ENCODE results near the gene RSU1.

Gene RSU1

DNA sequence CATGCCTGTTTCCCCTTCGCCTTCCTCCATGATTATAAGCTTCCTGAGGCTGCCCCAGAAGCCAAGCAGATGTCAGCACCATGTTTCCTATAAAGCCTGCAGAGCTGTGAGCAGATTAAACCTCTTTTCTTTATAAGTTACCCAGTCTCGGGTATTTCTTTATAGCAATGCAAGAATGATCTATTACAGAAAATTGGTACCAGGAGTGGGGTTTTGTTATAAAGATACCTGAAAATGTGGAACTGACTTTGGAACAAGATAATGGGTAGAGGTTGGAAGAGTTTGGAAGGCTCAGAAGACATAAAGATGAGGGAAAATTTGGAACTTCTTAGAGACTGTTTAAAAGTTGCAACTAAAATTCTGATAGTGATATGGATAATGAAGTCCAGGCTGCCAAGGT, 4.8 kb upstream of the RSU1 start:
- no peak for DNase-seq (ENCODE audit: low read depth)

DNA sequence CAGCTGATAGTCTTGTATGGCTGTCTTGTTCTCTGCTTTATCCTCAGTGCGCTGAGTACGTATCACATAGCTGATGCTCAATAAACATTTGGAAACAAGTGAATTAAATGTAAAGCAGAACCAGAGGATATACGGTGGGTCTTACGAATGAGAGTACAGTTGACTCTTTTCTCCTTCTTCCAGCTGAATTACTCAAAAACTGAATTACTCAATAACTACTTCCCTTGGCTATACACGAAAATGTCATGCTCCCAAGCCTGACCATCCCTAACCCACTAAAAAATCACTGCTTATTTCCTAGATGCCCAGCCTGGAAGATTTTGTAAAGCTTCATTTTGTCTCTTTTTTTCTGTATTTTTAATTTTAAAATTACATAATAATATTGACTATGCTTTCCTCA, 3.2 kb upstream of the RSU1 start:
- DNase-seq (ENCODE audit: low read depth) = no peak

DNA sequence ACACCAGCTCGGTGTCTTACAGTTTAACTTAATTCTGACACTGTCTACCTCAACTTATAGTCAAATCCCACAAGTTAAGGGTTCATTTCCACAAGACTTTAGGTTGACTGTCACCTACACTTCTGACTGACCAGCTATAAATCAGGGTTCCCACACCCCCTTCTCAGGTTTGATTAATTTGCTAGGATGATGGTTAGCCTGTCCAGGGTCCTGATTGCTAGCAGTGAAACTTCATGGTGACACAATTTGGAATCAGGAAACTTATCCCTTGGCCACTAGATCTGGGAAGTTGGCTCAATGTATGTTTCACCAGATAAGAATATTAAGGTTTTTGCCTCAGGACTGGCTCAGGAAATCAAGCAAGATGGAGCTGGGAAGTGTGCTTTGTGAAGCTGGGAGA, 2.8 kb upstream of the RSU1 start:
- no peak for DNase-seq (ENCODE audit: low read depth)

DNA sequence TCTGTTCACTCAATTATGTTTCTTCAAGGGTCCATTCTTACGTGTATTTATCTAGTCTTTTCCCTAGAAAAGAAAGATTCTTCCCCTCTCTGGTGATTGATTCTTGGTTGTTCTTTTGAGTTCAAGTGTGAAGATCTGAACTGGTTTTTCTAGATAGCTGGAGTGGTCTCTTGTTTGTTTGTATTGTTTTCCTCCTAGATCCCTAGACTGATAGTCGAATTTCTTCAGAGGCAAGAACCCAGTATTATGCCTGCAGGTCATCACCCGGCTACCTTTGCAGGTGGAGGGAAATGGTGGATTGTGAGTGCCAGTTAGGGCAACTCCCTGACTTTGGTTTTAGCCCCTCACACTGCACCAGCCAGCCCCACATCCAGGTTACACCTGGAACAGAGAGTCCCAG, 2.2 kb upstream of the RSU1 start:
- no peak for DNase-seq (ENCODE audit: low read depth)

DNA sequence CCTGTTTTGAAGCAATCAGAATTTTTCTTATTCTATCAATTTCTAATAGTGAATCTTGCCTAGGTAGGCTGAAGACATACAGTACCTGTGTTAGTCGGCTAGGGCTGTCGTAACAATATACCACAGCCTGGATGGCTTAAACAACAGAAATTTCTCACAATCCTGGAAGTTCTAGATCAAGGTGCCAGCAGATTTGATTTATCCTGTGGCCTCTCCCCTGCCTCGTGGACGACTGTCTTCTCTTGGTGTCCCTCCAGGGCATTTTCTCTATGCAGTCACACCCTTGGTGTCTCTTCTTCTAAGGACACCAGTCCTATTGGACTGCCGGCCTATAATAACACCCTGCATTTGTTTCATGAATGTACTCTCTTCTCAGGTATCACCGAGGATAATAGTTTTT, 1.8 kb upstream of the RSU1 start:
- no peak for DNase-seq (ENCODE audit: low read depth)

DNA sequence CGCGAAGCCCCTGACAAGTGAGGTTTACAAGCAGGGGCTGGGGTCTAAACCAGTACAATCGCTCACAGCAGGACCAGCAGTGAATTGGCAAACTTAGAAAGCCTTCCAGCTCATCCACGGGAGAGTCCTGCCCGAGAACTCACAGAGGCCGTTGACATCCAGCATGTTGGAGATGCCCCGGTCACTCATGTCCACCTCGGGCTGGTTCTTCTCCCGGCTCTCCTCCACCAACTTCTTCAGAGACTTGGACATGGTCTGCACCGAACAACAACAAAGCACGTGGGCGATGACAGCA, 447 bp downstream of the RSU1 start:
- DNase-seq (ENCODE audit: low read depth) = no peak

DNA sequence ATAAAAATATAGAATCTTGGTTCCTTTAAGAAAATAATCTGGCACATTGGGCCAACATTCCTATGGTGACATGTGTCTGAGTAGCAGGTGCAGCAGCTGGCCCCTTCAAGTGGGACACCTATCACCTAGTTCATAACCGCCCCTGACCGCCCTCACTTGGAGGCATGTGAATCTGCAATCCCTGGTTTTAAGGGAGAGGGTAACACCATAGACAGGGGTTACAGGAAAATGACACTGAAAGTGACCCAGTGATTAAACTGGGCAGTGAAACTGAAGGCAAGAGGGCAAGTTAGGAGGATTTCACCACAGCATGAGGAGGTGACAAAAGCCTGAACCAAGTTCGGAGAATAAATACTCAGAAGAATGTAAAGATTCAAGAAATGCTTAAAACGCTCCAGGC, 1.1 kb downstream of the RSU1 start:
- no peak for DNase-seq (ENCODE audit: low read depth)

DNA sequence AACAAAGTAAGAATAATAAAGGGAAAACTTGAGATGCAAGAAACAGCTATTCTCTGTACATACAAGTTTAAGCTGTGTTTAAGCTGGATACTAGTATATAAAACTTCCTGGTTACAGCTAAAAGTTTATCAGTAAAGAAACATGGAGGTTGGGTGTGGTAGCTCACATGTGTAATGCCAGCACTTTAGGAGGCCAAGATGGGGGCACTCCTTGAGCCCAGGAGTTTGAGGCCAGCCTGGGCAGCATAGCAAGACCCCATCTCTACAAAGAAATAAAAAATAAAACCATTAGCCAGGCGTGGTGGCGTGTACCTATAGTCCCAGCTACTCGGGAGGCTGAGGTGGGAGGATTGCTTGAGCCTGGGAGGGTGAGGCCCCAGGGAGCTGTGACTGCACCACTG, 3.2 kb downstream of the RSU1 start:
- DNase-seq (ENCODE audit: low read depth) = no peak

DNA sequence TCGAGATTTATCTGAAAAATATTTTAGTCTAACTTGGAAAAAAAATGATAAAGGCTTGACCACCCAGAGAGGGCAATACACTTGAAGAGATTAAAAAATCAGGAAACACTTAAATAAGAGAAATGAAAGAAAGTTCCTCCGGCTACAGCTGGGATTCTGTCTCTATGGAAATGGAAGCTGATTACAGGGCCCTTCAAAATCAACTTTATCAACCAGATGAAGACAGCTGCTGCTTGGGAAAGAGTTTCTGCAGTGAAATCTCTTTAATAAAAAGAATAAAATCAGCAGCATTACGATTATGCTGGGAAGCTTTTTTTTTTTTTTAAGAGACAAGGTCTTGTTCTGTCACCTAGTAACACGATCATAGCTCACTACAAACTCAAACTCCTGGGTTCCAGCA, 4.5 kb downstream of the RSU1 start:
- DNase-seq (ENCODE audit: low read depth) = no peak

DNA sequence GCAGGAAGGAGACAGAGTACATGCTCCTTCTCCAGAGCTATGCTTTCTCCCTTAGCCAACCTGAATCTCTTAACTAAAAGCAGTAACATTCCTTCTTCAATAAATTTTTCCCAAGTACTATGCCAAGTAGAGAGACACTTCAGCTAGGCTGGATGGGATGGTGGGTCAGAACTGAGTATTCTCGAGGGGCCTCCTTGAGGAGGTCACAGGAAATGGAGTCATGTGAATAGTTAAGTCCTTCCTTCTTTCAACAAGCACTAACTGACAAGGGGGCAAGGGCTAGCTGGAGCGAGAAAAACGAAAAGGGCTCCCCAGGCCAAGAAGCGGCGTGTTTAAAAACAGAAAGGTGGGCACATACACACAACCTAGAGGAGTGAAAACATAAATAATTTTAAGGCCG, 5.5 kb downstream of the RSU1 start:
- no peak for DNase-seq (ENCODE audit: low read depth)

DNA sequence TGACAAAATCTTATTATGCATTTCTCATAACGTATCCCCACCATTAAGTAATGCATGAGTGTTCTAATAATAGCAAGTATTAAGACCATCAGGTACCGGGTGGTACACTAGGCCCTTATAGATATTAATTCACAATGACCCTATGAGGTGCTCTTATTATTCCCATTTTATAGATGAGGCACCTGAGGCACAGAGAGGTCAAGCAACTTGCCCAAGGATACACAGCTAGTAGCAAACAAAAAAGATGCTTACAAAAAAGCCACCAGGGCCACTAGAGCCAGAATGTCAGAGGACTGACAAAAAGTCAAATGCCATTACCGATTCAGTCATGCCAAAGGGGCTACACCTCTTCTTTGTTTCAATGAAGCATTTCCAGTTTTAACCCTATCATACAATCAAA, 5.9 kb downstream of the RSU1 start:
- DNase-seq (ENCODE audit: low read depth) = no peak

DNA sequence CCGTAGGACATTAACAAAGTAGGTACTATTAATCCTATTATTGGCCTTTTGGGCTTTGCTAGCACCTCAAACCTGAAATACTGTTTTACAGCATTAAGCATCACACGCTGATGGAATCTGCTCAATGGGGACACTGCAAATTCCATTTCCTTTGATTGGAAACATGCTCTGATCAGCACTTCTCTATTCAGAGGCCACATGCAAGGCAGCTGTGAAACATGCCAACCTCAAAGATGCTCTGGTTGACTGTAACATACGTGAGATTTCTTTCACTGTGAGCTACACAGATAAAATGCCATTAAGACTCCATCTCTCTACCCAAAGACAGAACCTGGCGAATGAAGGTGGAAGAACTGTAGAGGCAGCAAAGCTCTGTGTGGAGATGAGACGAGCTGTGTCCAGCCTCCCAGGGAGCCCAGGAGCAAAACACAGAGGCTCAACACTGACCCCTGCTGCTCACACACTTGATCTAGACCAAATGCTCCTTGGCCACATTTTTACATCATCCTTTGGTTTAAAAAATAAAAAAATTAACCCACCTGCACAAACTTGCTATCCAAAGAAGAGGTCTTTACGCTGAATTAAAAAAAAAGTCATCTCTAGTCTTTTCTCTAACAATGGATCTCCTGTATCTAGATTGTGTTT, 8.0 kb downstream of the RSU1 start:
- no peak for DNase-seq (ENCODE audit: low read depth)

DNA sequence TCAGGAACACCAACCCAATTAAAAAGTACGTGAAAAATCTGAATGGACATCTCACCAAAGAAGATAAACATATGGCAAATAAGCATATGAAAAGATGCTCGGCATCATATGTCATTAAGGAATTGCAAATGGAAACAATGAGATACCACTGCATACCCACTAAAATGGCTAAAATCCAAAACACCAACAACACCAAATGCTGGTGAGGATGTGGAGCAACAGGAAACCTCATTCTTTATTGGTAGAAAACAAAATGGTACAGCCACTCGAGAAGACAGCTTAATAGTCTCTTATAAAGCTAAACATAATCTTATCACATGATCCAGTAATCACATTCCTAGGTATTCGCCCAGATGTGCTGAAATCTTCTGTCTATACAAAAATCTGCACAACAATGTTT, 13.1 kb downstream of the RSU1 start:
- DNase-seq (ENCODE audit: low read depth) = no peak

DNA sequence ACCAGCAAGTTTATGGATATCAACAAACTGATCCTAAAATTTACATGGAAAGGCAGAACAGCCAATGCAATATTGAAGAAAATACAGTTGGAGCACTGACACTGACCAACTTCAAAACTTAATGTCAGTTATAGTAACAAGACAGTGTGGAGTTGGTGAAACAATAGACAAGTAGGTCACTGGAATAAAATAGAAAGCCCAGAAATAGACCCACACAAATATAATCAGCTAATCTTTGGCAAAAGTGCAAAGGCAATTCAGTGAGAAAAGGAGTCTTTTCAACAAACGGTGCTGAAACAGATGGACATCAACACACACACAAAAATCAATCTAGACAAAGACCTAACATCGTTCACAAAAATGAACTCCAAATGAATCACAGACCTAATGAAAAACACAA, 13.8 kb downstream of the RSU1 start:
- no peak for DNase-seq (ENCODE audit: low read depth)

DNA sequence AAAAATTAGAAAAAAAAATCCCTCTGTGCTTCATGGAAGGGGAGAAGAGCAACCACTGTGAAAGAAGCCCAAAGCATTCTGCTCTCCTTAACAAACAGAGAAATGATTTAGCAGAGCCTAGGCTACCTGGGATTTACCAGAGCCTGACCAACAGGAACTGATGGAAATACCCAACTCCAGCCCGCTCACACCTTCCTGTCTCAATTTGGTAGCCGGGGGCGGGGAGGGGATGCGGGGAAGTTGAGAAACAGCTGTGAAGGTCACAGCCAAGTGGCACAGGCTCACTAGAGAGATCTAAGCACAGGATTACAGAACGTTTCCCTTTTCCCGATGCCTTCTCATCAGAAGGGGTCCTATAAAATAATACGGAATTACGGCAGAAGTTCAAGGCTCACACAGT, 17.6 kb downstream of the RSU1 start:
- no peak for DNase-seq (ENCODE audit: low read depth)

DNA sequence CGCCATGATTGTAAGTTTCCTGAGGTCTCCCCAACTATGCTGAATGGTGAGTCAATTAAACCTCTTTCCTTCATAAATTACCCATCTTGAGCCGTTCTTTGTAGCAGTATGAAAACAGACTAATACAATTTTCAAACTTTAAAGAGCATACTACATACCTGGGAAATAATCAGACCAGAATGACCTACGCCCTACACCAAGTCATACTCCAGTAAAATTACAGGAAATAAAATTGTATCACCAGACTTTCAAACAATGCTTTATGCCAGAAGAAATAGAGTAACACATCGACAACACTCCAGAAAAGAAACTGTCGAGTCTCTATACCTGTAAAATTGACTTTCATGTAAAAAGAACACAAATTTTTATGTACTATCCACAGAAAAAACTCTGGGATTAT, 18.7 kb downstream of the RSU1 start:
- DNase-seq (ENCODE audit: low read depth) = no peak

DNA sequence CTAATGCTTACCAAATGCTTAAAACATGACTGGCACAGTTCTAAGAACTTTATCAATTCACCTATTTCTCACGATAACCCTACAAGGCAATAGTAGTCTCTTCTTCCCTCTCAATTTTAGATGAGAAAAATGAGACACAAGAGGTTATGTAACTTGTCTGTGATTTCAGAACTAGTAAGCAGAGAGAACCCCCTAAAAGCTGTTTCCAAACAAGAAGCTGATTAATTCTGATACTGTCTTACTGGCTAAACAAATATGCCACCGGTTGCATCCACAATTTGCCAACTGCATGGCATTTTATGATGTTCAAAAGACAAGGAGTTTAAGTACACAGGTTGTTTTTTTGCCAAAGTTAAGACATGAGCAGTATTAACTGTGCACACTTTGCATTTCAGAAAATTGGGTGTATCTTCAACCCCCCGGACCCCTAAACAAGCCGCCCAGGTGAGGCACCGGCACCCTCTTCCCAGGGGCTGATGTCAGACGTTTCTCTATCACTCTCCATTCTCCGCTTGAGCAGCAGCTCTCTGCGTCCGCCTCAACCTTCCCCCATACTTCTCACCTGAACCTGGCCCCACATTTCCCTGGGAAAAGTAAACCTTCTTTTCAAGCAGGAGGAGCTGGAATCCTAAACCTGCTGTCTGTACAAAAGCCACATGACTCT, 21.7 kb downstream of the RSU1 start:
- no peak for DNase-seq (ENCODE audit: low read depth)

DNA sequence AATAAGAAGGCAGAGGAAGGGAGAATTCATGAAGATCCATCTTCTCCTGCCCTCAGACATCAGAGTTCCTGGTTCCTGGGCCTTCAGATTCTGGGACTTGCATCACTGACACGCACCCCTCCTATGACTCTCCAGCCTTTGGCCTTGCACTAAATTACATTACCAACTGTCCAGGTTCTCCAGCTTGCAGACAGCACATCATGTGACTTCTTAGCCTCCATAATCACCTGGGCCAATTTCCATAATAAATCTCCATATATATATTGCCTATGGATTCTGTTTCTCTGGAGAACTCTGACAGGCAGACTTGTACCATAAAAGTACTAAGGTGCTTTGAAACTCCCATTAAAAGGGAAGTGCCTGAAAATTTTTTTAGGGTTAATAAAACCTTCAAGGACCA, 23.2 kb downstream of the RSU1 start:
- DNase-seq (ENCODE audit: low read depth) = no peak

DNA sequence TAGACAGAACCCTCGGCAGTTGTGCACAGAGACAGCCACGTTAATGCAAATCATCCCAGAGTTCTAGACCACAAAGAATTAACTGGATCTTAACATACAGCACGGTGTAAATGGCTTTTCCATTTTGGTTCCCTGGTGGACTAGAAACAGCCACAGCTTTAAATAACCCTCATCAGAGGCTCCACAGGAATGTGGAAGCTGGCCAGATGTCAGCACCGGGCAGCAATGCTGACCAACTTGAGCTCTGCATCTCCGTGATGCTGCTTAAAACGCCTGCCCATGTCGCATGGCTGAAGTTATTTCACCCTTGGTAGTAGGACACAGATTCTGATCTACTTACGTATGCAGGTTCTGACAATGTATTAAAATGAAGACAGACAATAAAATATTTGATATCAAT, 24.5 kb downstream of the RSU1 start:
- no peak for DNase-seq (ENCODE audit: low read depth)

DNA sequence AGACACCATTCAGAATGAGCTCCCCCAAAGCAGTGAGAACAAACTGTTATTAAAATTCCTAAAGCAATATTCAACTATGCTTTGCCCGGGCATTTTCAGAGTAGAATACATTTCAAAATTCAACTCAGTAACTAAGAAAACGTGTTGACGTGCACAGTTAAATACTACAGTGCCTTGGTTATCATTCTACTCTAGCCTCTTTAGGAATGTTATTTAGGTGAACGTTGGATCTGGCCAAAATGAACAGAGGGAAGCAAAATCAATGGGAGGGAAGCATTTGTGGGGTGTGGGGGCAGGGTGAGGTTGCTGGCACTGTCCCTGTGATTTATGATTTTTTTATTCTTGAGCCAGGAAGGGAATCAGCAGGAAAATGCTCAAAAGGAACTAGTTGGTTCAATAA, 27.5 kb downstream of the RSU1 start:
- DNase-seq (ENCODE audit: low read depth) = no peak

DNA sequence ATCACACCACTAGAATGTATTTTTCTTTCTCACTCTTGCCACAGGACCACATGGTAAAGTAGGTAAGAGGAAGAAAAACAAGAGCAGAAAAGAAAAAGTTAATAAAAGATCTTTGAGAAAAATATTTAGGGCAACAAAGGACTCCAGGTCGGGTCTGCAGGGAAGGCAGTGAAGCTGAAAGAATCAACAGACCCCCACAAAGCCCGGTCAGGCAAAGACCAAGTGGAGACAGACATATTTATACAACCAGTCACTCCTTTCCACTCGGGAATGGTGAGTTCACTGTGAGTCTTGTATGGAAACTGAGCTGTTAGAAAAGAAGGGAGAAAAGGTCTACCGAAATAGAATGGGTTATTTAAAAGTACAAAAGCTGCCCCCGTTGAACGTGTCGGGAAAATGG, 28.0 kb downstream of the RSU1 start:
- DNase-seq (ENCODE audit: low read depth) = no peak

DNA sequence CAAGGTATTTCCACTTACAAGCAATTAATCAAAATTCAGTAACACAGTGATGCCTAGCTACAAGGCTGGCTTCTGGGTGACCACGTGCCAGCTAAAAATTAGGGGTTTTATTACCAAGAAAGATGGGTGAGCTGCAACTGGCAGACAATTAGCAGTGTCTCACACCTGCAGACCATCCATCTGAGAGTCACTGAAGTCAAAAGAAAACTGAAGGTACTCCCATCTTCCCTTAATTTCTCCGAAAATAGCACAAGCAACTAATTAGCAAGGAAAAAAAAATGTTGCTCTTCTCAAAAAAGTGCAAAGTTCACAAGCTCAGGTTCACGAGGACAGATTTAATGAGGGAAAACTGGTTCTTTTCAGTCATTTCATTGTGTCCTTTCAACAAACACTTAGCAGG, 28.4 kb downstream of the RSU1 start:
- DNase-seq (ENCODE audit: low read depth) = no peak

DNA sequence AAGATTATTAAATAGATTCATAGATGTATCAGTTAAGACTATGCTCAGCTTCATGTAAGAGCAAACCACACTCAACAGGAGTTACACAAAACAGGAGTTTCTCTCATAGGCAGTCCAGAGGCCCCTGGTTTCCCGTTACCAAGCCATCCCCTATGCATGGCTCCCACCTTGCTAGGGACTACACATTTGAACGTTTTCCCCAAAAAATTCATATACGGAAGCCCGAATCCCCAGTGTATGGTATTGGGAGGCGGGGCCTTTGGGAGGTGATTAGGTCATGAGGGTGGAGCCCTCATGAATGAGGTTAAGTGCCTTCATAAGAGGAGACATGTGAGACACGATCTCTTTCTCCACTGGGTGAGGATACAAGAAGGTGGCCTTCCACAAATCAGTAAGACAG, 29.1 kb downstream of the RSU1 start:
- DNase-seq (ENCODE audit: low read depth) = no peak

DNA sequence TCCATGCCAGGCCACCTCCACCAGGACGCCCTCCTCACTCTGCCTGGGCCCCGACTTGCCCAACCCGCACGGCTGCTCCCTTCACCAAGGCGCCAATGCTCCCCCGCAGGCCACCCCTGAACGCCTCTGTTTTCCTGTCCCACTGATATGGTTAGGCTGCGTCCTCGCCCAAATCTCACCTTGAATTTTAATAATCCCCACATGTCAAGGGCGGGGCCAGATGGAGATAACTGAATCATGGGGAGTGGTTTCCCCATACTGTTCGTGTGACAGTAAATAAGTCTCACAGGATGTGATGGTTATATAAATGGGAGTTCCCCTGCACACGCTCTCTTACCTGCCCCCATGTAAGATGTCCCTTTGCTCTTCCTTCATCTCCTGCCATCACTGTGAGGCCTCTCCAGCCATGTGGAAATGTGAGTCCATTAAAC, 29.8 kb downstream of the RSU1 start:
- DNase-seq (ENCODE audit: low read depth) = peak; percentile 67
